ENCODE measurements around the gene SLC25A6.

DNA sequence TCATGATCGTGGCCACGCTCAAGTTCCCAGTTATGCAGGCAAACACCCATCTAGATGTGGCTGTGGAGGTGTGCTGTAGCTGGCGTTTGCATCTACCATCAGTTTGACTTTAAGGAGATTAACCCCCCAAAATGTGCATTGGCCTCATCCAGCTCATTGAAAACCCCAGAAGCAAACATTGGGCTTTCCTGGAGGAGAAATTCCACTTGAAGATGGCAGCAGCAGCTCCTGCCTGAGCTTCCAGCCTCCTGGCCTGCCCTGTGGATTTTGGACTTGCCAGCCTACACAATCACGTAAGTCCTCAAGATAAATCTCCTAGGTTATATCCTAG, 30.2 kb upstream of the SLC25A6 start:
- TF ChIP-seq, protein P1, sequence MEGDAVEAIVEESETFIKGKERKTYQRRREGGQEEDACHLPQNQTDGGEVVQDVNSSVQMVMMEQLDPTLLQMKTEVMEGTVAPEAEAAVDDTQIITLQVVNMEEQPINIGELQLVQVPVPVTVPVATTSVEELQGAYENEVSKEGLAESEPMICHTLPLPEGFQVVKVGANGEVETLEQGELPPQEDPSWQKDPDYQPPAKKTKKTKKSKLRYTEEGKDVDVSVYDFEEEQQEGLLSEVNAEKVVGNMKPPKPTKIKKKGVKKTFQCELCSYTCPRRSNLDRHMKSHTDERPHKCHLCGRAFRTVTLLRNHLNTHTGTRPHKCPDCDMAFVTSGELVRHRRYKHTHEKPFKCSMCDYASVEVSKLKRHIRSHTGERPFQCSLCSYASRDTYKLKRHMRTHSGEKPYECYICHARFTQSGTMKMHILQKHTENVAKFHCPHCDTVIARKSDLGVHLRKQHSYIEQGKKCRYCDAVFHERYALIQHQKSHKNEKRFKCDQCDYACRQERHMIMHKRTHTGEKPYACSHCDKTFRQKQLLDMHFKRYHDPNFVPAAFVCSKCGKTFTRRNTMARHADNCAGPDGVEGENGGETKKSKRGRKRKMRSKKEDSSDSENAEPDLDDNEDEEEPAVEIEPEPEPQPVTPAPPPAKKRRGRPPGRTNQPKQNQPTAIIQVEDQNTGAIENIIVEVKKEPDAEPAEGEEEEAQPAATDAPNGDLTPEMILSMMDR (optimal IDR thresholded peaks at IDR 0.05 in 1 of 3, IDR thresholded peaks at IDR 0.05 in 1 of 3, conservative IDR thresholded peaks at IDR 0.05 in 1 of 3; ENCODE audit: extremely low read depth in 1 of 3, insufficient read depth in 2 of 3, low read length in 3 of 3): no peak
- TF ChIP-seq EZH2 (IDR thresholded peaks at IDR 0.05; ENCODE audit: low read length): no peak

Data from keratinocyte (primary cell).